Mesendoderm (in vitro differentiated cells): ENCODE data around the gene ST7L.
"Not testable (repeated sequence)": the region's sequence is repeated elsewhere in the genome, so short reads cannot be mapped to it uniquely, and the experiment has no call there.

Experiments
- DNase-seq: peaks from one replicate; pipeline ENCODE4 v3.0.0; 2013
- H2AK5ac ChIP-seq: 2 replicates; pipeline ENCODE4 v1.6.1; 2013; ENCODE audit warnings: low read length, inconsistent platforms
- H2BK120ac ChIP-seq: 2 replicates; pipeline ENCODE4 v1.6.1; 2013; ENCODE audit warnings: low read depth, mild to moderate bottlenecking, low read length, moderate library complexity, mixed read lengths
- H2BK15ac ChIP-seq: replicated peaks from 2 replicates; pipeline ENCODE4 v1.6.1; 2013; ENCODE audit warnings: low read depth, mild to moderate bottlenecking, moderate library complexity
- H2BK5ac ChIP-seq: 2 replicates; pipeline ENCODE4 v1.6.1; 2013; ENCODE audit warnings: low read length, inconsistent platforms
- H3K18ac ChIP-seq: 2 replicates; pipeline ENCODE4 v1.6.1; 2013; ENCODE audit warnings: mild to moderate bottlenecking, low read length, mixed read lengths
- H3K23ac ChIP-seq: one replicate; pipeline ENCODE4 v1.6.1; 2013; ENCODE audit warnings: low read length
- H3K27ac ChIP-seq: 2 replicates; pipeline ENCODE4 v1.5.1; 2013; ENCODE audit warnings: low read depth, mild to moderate bottlenecking, inconsistent platforms, low read length, moderate library complexity
- H3K27me3 ChIP-seq: 2 replicates; pipeline ENCODE4 v1.6.1; 2013; ENCODE audit warnings: low read length, control low read depth, mild to moderate bottlenecking, inconsistent platforms; ENCODE audit not compliant: insufficient read depth, poor library complexity
- H3K36me3 ChIP-seq: 2 replicates; pipeline ENCODE4 v1.6.1; 2013; ENCODE audit warnings: low read length, inconsistent platforms; ENCODE audit not compliant: control insufficient read depth, insufficient read depth
- H3K4ac ChIP-seq: one replicate; pipeline ENCODE4 v1.6.1; 2013; ENCODE audit warnings: low read depth, mild to moderate bottlenecking, low read length, moderate library complexity
- H3K4me1 ChIP-seq: 2 replicates; pipeline ENCODE4 v1.6.1; 2013; ENCODE audit warnings: low read depth, low read length, inconsistent platforms; ENCODE audit not compliant: control insufficient read depth
- H3K4me2 ChIP-seq: 2 replicates; pipeline ENCODE4 v1.6.1; 2013; ENCODE audit warnings: low read length
- H3K4me3 ChIP-seq: 2 replicates; pipeline ENCODE4 v1.5.1; 2013; ENCODE audit warnings: mild to moderate bottlenecking, low read length
- H3K56ac ChIP-seq: one replicate; pipeline ENCODE4 v1.6.1; 2013; ENCODE audit warnings: low read length
- H3K79me1 ChIP-seq: 2 replicates; pipeline ENCODE4 v1.6.1; 2013; ENCODE audit warnings: low read length, inconsistent platforms
- H3K79me2 ChIP-seq: 2 replicates; pipeline ENCODE4 v1.6.1; 2013; ENCODE audit warnings: mild to moderate bottlenecking, low read length; ENCODE audit not compliant: control insufficient read depth, insufficient read depth
- H3K9ac ChIP-seq: 2 replicates; pipeline ENCODE4 v1.6.1; 2013; ENCODE audit warnings: low read length, inconsistent platforms
- H4K5ac ChIP-seq: one replicate; pipeline ENCODE4 v1.6.1; 2013; ENCODE audit warnings: low read length
- H4K8ac ChIP-seq: one replicate; pipeline ENCODE4 v1.6.1; 2013; ENCODE audit warnings: low read depth, mild to moderate bottlenecking, control low read depth, low read length, moderate library complexity
- WGBS: extraction: QIAGEN DNeasy Blood & Tissue Kit; methylation state at CpG from one replicate; pipeline ENCODE4 v1.1.7; 2013; ENCODE audit warnings: low lambda C conversion rate, missing lambda C conversion rate; ENCODE audit not compliant: insufficient coverage; ENCODE audit errors: extremely low coverage; 5-methylcytosine and 5-hydroxymethylcytosine counted together

The ST7L gene

DNA sequence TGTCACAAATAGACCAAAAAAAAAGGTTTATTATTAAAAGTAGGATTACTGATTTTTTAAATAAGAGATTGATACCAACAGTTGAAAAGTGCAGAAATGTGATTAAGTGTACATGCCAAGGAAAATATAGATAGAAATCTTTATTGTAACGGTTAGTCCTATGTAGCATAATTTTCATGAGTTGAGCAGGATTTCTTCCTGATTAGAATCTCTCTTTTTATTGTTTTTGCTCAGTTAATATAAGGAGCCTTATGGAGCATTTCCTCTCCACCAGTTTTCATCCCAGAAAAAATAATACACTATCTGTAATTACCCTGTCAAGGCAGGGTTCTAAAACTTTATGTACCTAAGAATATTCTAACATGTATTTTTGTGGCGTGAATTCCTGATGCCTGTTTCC lies 24.1 kb upstream of the ST7L start:
- Histone ChIP-seq H3K9ac (no peak overlapping the region), H3K4me2 (no peak overlapping the region), H3K18ac (no peak overlapping the region)

DNA sequence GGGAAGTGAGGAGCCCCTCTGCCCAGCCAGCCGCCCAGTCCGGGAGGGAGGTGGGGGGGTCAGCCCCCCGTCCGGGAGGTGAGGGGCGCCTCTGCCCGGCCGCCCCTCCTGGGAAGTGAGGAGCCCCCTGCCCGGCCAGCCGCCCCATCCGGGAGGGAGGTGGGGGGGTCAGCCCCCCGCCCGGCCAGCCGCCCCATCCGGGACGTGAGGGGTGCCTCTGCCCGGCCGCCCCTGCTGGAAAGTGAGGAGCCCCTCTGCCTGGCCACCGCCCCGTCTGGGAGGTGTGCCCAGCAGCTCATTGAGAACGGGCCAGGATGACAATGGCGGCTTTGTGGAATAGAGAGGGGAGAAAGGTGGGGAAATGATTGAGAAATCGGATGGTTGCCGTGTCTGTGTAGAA lies 21.5 kb upstream of the ST7L start:
- not testable (repeated sequence) for H3K23ac ChIP-seq, H4K5ac ChIP-seq, H3K4ac ChIP-seq, H3K79me1 ChIP-seq, H2BK15ac ChIP-seq, H3K56ac ChIP-seq, H4K8ac ChIP-seq, H3K4me3 ChIP-seq, H3K27ac ChIP-seq, H3K27me3 ChIP-seq, H2BK5ac ChIP-seq, H3K4me2 ChIP-seq, H2BK120ac ChIP-seq, H3K4me1 ChIP-seq, H3K18ac ChIP-seq, H3K9ac ChIP-seq, DNase-seq, H2AK5ac ChIP-seq, H3K36me3 ChIP-seq
- WGBS, result no CpG with 5 or more reads among the region's 23 CpGs
- H3K79me2 ChIP-seq, result peaks cover 41% of the 10 kb centered on the region

More for the DNA sequence above, 24.1 kb upstream of the ST7L start:
- no peak for DNase-seq
- Histone ChIP-seq H3K23ac (no peak overlapping the region), H3K4ac (no peak overlapping the region), H3K4me3 (no peak overlapping the region), H4K8ac (no peak overlapping the region), H4K5ac (no peak overlapping the region), H2AK5ac (no peak overlapping the region), H3K56ac (no peak overlapping the region), H3K4me1 (no peaks in the 10 kb centered on the region), H2BK120ac (no peak overlapping the region), H3K79me2 (peaks cover 34% of the 10 kb centered on the region), H3K79me1 (peaks cover 9% of the 10 kb centered on the region), H3K36me3 (no peaks in the 10 kb centered on the region), H2BK5ac (no peak overlapping the region), H3K27ac (no peak overlapping the region), H2BK15ac (no peak overlapping the region), H3K27me3 (no peaks in the 10 kb centered on the region)
- WGBS, result no CpG with 5 or more reads among the region's 2 CpGs

DNA sequence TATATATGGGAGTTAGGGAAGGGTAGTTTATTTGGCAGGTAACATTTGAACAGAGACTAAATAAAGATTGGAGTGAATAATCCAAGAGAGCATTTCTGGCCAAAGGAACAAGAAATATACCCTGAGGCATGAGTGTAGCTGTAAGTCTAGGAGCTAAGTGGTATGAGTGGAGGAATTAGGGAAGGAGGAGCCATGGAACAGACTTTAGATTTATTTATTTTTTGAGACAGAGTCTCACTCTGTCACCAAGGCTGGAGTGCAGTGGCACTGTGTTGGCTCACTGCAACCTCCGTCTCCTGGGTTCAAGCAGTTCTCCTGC lies 19.1 kb upstream of the ST7L start:
- no peak overlapping the region for H4K5ac ChIP-seq
- H3K79me2 ChIP-seq, result peaks cover 37% of the 10 kb centered on the region
- no peaks in the 10 kb centered on the region for H3K36me3 ChIP-seq
- no peak overlapping the region for H3K4me3 ChIP-seq
- WGBS, result no CpG with 5 or more reads among the region's 1 CpG
- H3K23ac ChIP-seq, result no peak overlapping the region
- no peak overlapping the region for H3K18ac ChIP-seq
- no peak for DNase-seq
- peaks cover 4% of the 10 kb centered on the region for H3K4me1 ChIP-seq
- H3K9ac ChIP-seq, result no peak overlapping the region
- H2BK15ac ChIP-seq, result no peak overlapping the region
- H3K56ac ChIP-seq, result no peak overlapping the region
- H2AK5ac ChIP-seq, result no peak overlapping the region
- H2BK120ac ChIP-seq, result no peak overlapping the region
- H2BK5ac ChIP-seq, result no peak overlapping the region
- no peaks in the 10 kb centered on the region for H3K27me3 ChIP-seq
- H3K27ac ChIP-seq, result no peak overlapping the region
- H4K8ac ChIP-seq, result no peak overlapping the region
- no peak overlapping the region for H3K4ac ChIP-seq
- peaks cover 2% of the 10 kb centered on the region for H3K79me1 ChIP-seq
- H3K4me2 ChIP-seq, result no peak overlapping the region

DNA sequence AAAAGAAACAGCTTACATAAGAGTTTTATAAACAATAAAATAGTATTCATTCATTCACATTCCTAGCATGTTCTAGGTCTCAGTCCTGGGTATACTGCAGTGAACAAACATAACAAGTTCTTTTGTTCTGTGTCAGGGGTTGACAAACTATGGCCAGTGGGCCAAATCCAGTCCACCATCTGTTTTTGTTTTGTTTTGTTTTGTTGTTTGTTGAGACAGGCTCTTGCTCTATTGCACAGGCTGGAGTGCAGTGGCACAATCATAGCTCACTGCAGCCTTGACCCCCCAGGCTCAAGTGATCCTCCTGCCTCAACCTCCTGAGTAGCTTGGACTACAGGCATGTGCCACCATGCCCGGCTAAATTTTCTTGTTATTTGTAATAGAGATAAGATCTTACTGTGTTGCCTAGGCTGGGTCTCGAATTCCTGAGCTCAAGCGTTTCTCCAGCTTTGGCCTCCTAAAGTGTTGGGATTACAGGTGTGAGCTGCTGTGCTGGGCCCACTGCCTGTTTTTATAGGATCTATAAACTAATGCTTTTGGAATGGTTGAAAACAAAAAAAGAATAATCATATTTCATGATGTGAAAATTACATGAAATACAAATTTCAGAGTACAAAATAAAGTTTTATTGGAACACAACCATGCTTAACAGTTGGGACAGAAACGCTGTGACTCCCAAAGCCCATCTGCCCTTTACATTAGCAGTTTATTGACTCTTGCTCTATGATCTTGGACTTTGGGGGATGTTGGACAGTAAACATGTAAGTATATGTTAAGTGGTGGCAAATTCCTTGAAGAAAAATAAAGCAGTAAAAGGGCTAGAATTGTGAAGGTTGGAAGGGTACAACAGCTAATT lies 18.5 kb upstream of the ST7L start:
- no peak overlapping the region for H2BK120ac ChIP-seq
- DNase-seq, result peak; percentile 73
- no peak overlapping the region for H2AK5ac ChIP-seq
- no peak overlapping the region for H3K4me3 ChIP-seq
- H3K36me3 ChIP-seq, result no peaks in the 10 kb centered on the region
- H3K23ac ChIP-seq, result no peak overlapping the region
- H3K27ac ChIP-seq, result no peak overlapping the region
- no peak overlapping the region for H2BK5ac ChIP-seq
- H3K79me1 ChIP-seq, result peaks cover 2% of the 10 kb centered on the region
- no peak overlapping the region for H3K9ac ChIP-seq
- peaks cover 38% of the 10 kb centered on the region for H3K79me2 ChIP-seq
- peaks cover 4% of the 10 kb centered on the region for H3K4me1 ChIP-seq
- H4K5ac ChIP-seq, result no peak overlapping the region
- no peaks in the 10 kb centered on the region for H3K27me3 ChIP-seq
- no peak overlapping the region for H4K8ac ChIP-seq
- no peak overlapping the region for H3K56ac ChIP-seq
- WGBS, result no CpG with 5 or more reads among the region's 4 CpGs
- H3K18ac ChIP-seq, result no peak overlapping the region
- H3K4me2 ChIP-seq, result no peak overlapping the region
- H2BK15ac ChIP-seq, result no peak overlapping the region
- H3K4ac ChIP-seq, result no peak overlapping the region

DNA sequence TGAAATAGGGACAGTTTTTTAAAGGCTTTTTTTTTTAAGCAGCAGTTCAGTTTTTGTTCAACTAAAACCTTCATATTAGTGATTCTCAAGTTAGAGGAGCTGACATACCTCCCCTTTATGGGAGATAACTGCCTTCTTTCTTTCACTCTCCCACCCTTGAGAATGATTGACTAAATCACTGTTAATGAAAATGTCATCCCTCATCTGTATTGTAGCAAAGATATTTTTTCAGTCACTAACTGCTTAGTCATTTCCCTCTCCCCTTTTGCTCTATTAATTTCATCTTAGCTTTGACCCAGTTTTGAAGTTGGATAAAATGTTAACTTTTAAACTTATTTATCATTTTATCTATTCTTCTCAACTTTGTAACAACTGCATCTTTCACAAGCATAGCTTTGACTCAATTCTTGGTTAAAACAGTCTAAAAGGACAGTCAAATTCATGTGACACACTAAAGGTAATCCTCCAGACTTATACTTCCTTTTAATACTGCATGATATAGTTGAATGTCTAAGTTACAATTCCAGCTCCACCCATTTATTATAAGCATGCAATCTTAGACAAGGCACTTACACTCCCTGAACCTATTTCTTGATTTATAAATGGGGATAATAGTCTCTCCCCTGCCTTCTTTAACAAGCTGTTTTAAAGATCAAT lies 17.8 kb upstream of the ST7L start:
- H3K27ac ChIP-seq, result no peak overlapping the region
- no peak overlapping the region for H3K23ac ChIP-seq
- no peak for DNase-seq
- no peaks in the 10 kb centered on the region for H3K36me3 ChIP-seq
- H3K56ac ChIP-seq, result no peak overlapping the region
- peaks cover 2% of the 10 kb centered on the region for H3K79me1 ChIP-seq
- no peak overlapping the region for H2BK5ac ChIP-seq
- peaks cover 6% of the 10 kb centered on the region for H3K4me1 ChIP-seq
- no peak overlapping the region for H3K4ac ChIP-seq
- H2BK15ac ChIP-seq, result no peak overlapping the region
- no peak overlapping the region for H4K8ac ChIP-seq
- no peak overlapping the region for H3K9ac ChIP-seq
- H3K27me3 ChIP-seq, result no peaks in the 10 kb centered on the region
- peaks cover 39% of the 10 kb centered on the region for H3K79me2 ChIP-seq
- no peak overlapping the region for H2AK5ac ChIP-seq
- H3K18ac ChIP-seq, result no peak overlapping the region
- no peak overlapping the region for H3K4me3 ChIP-seq
- H3K4me2 ChIP-seq, result no peak overlapping the region
- no peak overlapping the region for H2BK120ac ChIP-seq
- no peak overlapping the region for H4K5ac ChIP-seq
